ENCODE measurements around the gene RUNX1. TPM values are rescaled to one million over a fixed set of nuclear protein-coding genes. Genes with fewer than 3 reads are reported as not detected.

RUNX1 gene
- total RNA-seq, 2 experiments from 2014 or later: 52.0 to 54.0 TPM

GRCh38 chr21:35053356-35054096 is 4.4 kb upstream of the RUNX1 start:
- ChIA-PET POLR2A (no interaction called here), CTCF (no interaction called here)
- Mint-ChIP-seq H3K4me3 (no peak overlapping the region), H3K27me3 (no peaks in the 10 kb centered on the region), H3K27ac (no peak overlapping the region), H3K9me3 (no peaks in the 10 kb centered on the region), H3K4me1 (peaks cover 49% of the 10 kb centered on the region), H3K36me3 (ENCODE audit: low read depth) (peaks cover 2% of the 10 kb centered on the region)
- no peak for DNase-seq

GRCh38 chr21:35052801-35053200 is 3.7 kb upstream of the RUNX1 start:
- H3K27ac Mint-ChIP-seq: peak overlapping the region; percentile 10
- peaks cover 48% of the 10 kb centered on the region for H3K4me1 Mint-ChIP-seq
- POLR2A ChIA-PET: no interaction called here

GRCh38 chr21:35051287-35051818 is 2.3 kb upstream of the RUNX1 start:
- peak overlapping the region; percentile 93 for H3K4me3 Mint-ChIP-seq
- peaks cover 52% of the 10 kb centered on the region for H3K4me1 Mint-ChIP-seq
- ChIA-PET POLR2A (interaction anchor here (0.6 kb wide), 1 partner anchor 347 kb away, joined by 3 read pairs; no protein-coding TSS in a partner anchor), CTCF (interaction anchor here (0.6 to 5.7 kb wide), 30 partner anchors 9 to 977 kb away, joined by 3 to 14 read pairs (median 4); no protein-coding TSS in a partner anchor)
- peak overlapping the region; percentile 97 for H3K27ac Mint-ChIP-seq
- no peaks in the 10 kb centered on the region for H3K27me3 Mint-ChIP-seq
- peak; percentile 86 for DNase-seq
- H3K9me3 Mint-ChIP-seq: no peaks in the 10 kb centered on the region
- H3K36me3 Mint-ChIP-seq (ENCODE audit: low read depth): peaks cover 20% of the 10 kb centered on the region

More at GRCh38 chr21:35052801-35053200, 3.7 kb upstream of the RUNX1 start:
- Mint-ChIP-seq H3K9me3 (no peaks in the 10 kb centered on the region), H3K27me3 (no peaks in the 10 kb centered on the region), H3K4me3 (no peak overlapping the region), H3K36me3 (ENCODE audit: low read depth) (peaks cover 7% of the 10 kb centered on the region)
- no peak for DNase-seq
- CTCF ChIA-PET: interaction anchor here (2.1 kb wide), 1 partner anchor 162 kb away, joined by 13 read pairs; no protein-coding TSS in a partner anchor

- ChIA-PET POLR2A (no interaction called here), CTCF (interaction anchor here (0.7 to 5.7 kb wide), 25 partner anchors 10 to 978 kb away, joined by 3 to 14 read pairs (median 4); no protein-coding TSS in a partner anchor)
- Mint-ChIP-seq H3K27me3 (no peaks in the 10 kb centered on the region), H3K9me3 (no peaks in the 10 kb centered on the region), H3K4me3 (peak overlapping the region; percentile 93), H3K27ac (peak overlapping the region; percentile 97), H3K4me1 (peaks cover 59% of the 10 kb centered on the region), H3K36me3 (ENCODE audit: low read depth) (peaks cover 20% of the 10 kb centered on the region)
- no peak for DNase-seq
Observed at GRCh38 chr21:35050348-35051286, 1.5 kb upstream of the RUNX1 start.

- peak; percentile 29 for DNase-seq
- Mint-ChIP-seq H3K27ac (peak overlapping the region; percentile 97), H3K4me1 (peaks cover 82% of the 10 kb centered on the region), H3K9me3 (no peaks in the 10 kb centered on the region), H3K4me3 (peak overlapping the region; percentile 93), H3K36me3 (ENCODE audit: low read depth) (peaks cover 42% of the 10 kb centered on the region), H3K27me3 (no peaks in the 10 kb centered on the region)
- POLR2A ChIA-PET: interaction anchor here (0.5 to 2.1 kb wide), 6 partner anchors 21 to 1098 kb away, joined by 3 to 11 read pairs (median 4); no protein-coding TSS in a partner anchor
- CTCF ChIA-PET: interaction anchor here (0.6 to 5.7 kb wide), 11 partner anchors 22 to 476 kb away, joined by 3 to 27 read pairs (median 3); no protein-coding TSS in a partner anchor
Observed at GRCh38 chr21:35048183-35048601, 910 bp downstream of the RUNX1 start.

GRCh38 chr21:35046880-35047229 is 2.2 kb downstream of the RUNX1 start:
- no peaks in the 10 kb centered on the region for H3K27me3 Mint-ChIP-seq
- H3K4me3 Mint-ChIP-seq: peak overlapping the region; percentile 93
- ChIA-PET CTCF (interaction anchor here (0.7 to 5.7 kb wide), 13 partner anchors 9 to 651 kb away, joined by 3 to 27 read pairs (median 4); no protein-coding TSS in a partner anchor), POLR2A (interaction anchor here (0.7 to 2.1 kb wide), 8 partner anchors 20 to 158 kb away, joined by 3 to 11 read pairs (median 4); no protein-coding TSS in a partner anchor)
- H3K4me1 Mint-ChIP-seq: peaks cover 83% of the 10 kb centered on the region
- no peaks in the 10 kb centered on the region for H3K9me3 Mint-ChIP-seq
- peak overlapping the region; percentile 97 for H3K27ac Mint-ChIP-seq
- peaks cover 55% of the 10 kb centered on the region for H3K36me3 Mint-ChIP-seq (ENCODE audit: low read depth)
- DNase-seq: no peak

- Mint-ChIP-seq H3K4me3 (peak overlapping the region; percentile 93), H3K36me3 (ENCODE audit: low read depth) (peaks cover 61% of the 10 kb centered on the region), H3K4me1 (peaks cover 83% of the 10 kb centered on the region), H3K27ac (peak overlapping the region; percentile 97), H3K27me3 (no peaks in the 10 kb centered on the region), H3K9me3 (no peaks in the 10 kb centered on the region)
- ChIA-PET CTCF (interaction anchor here (0.8 to 5.7 kb wide), 6 partner anchors 8 to 158 kb away, joined by 3 to 27 read pairs (median 6); no protein-coding TSS in a partner anchor), POLR2A (interaction anchor here (1.0 kb wide), 1 partner anchor 20 kb away, joined by 4 read pairs; no protein-coding TSS in a partner anchor)
- DNase-seq: no peak
Observed at GRCh38 chr21:35046263-35046624, 2.9 kb downstream of the RUNX1 start.

- H3K4me1 Mint-ChIP-seq: peaks cover 83% of the 10 kb centered on the region
- CTCF ChIA-PET: interaction anchor here (0.6 to 5.7 kb wide), 8 partner anchors 12 to 157 kb away, joined by 3 to 27 read pairs (median 4); no protein-coding TSS in a partner anchor
- peak overlapping the region; percentile 97 for H3K27ac Mint-ChIP-seq
- no peaks in the 10 kb centered on the region for H3K9me3 Mint-ChIP-seq
- POLR2A ChIA-PET: no interaction called here
- H3K27me3 Mint-ChIP-seq: no peaks in the 10 kb centered on the region
- peak overlapping the region; percentile 93 for H3K4me3 Mint-ChIP-seq
- peaks cover 67% of the 10 kb centered on the region for H3K36me3 Mint-ChIP-seq (ENCODE audit: low read depth)
- DNase-seq: peak; percentile 73
Observed at GRCh38 chr21:35045542-35046262, 3.4 kb downstream of the RUNX1 start.

- CTCF ChIA-PET: interaction anchor here (0.6 to 1.6 kb wide), 5 partner anchors 14 to 156 kb away, joined by 3 to 7 read pairs (median 3); no protein-coding TSS in a partner anchor
- H3K9me3 Mint-ChIP-seq: no peaks in the 10 kb centered on the region
- DNase-seq: no peak
- POLR2A ChIA-PET: interaction anchor here (0.6 to 1.2 kb wide), 2 partner anchors 18 to 103 kb away, joined by 3 to 6 read pairs; no protein-coding TSS in a partner anchor
- H3K4me3 Mint-ChIP-seq: peak overlapping the region; percentile 93
- peak overlapping the region; percentile 97 for H3K27ac Mint-ChIP-seq
- peaks cover 82% of the 10 kb centered on the region for H3K4me1 Mint-ChIP-seq
- H3K27me3 Mint-ChIP-seq: no peaks in the 10 kb centered on the region
- peaks cover 72% of the 10 kb centered on the region for H3K36me3 Mint-ChIP-seq (ENCODE audit: low read depth)
Observed at GRCh38 chr21:35044770-35045541, 4.1 kb downstream of the RUNX1 start.

- Mint-ChIP-seq H3K9me3 (no peaks in the 10 kb centered on the region), H3K4me1 (peaks cover 81% of the 10 kb centered on the region), H3K36me3 (ENCODE audit: low read depth) (peaks cover 74% of the 10 kb centered on the region), H3K27ac (peak overlapping the region; percentile 97), H3K4me3 (peak overlapping the region; percentile 93), H3K27me3 (no peaks in the 10 kb centered on the region)
- CTCF ChIA-PET: interaction anchor here (0.6 to 1.6 kb wide), 6 partner anchors 16 to 154 kb away, joined by 3 to 7 read pairs (median 4); no protein-coding TSS in a partner anchor
- no peak for DNase-seq
- POLR2A ChIA-PET: interaction anchor here (1.2 to 1.7 kb wide), 2 partner anchors 17 to 156 kb away, joined by 3 to 8 read pairs; no protein-coding TSS in a partner anchor
Observed at GRCh38 chr21:35044128-35044527, 5.0 kb downstream of the RUNX1 start.

- ChIA-PET POLR2A (interaction anchor here (1.2 to 1.7 kb wide), 2 partner anchors 17 to 155 kb away, joined by 3 to 8 read pairs; no protein-coding TSS in a partner anchor), CTCF (interaction anchor here (0.9 to 1.6 kb wide), 8 partner anchors 15 to 155 kb away, joined by 3 to 6 read pairs (median 3); no protein-coding TSS in a partner anchor)
- Mint-ChIP-seq H3K4me1 (peaks cover 85% of the 10 kb centered on the region), H3K27ac (peak overlapping the region; percentile 97), H3K4me3 (peak overlapping the region; percentile 93), H3K36me3 (ENCODE audit: low read depth) (peaks cover 78% of the 10 kb centered on the region), H3K27me3 (no peaks in the 10 kb centered on the region), H3K9me3 (no peaks in the 10 kb centered on the region)
- no peak for DNase-seq
Observed at GRCh38 chr21:35043549-35043948, 5.6 kb downstream of the RUNX1 start.

Data from activated CD4-positive, alpha-beta T cell treated with anti-CD3 and anti-CD28 coated beads, Interleukin-2, amount 10 ng/mL, durations not matched to agents 7 days and 5 days (primary cell).